Measurements from ENCODE around the gene DLEC1. TPM values are rescaled to one million over a fixed set of nuclear protein-coding genes. Genes with fewer than 3 reads are reported as not detected.
A peak's percentile ranks its signal among the peaks of the same experiment; 100 is the strongest.

Gene DLEC1
- total and polyA plus RNA-seq, 11 donors = 0.06 to 1.3 (median 0.16) TPM; not detected in 1

DNA sequence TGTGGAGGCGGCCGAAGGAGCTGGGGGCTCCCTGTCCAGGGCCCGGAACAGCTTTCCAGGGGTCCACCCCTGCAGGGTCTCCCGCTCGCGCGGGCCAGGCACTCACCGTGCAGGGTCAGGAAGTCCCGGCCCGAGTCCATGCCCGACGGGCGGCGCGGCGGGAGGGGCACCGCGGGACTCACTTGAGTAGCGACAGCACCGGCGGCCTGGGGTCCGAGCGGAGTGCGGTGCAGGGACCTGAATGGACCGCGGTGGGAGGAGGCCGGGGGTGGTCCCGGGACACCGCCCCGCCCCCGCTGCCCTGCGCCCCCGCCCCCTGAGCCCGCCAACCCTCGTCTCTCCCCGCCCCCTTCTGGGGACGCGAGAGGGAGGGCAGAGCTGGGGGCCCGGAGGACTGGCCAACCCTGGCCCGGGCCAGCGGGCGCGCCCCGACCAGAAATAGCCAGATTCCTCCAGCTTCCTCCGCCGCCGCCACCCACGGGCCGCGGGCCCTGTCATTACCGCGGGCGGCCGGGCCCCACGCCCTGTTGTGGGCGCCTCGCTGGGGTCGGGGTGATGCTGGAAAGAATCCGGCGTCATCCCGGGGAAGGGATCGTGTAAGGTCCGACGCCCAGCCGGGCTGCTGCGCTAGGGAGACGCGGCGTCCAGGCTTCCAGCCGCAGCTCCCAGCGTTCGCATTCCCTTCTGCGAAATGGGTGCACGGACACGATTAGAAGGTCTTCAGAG is 9.4 kb upstream of the DLEC1 start, which contains the start of gene PLCD1:
Gene PLCD1 (minus strand): TSS at position 243 of the 726 bp plus-strand sequence. CDS start 103 bp downstream, at position 140.
- Histone ChIP-seq H3K27me3 (peaks cover 0 to 7% (median 0%) of the 10 kb centered on the region in 9 donors), H3K9me3 (no peaks in the 10 kb centered on the region), H3K36me3 (no peaks in the 10 kb centered on the region), H3K27ac (peak within 1 kb of the TSS; percentile 51 to 90 (median 70)), H3K4me1 (peaks cover 0 to 41% (median 20%) of the 10 kb centered on the region in 12 donors), H3K4me3 (peak within 1 kb of the TSS; percentile 44 to 90 (median 72))
- peak; percentile 85 to 91 (median 86) for DNase-seq
- no peak for TF ChIP-seq CTCF (IDR thresholded peaks at IDR 0.05)
- peak in 1 of 2 donors; percentile 71 for TF ChIP-seq POLR2A (IDR thresholded peaks at IDR 0.05)
- intact Hi-C loops (cut with DNase I) = no loop called here
- 0 to 2% (median 1%) methylated on average over 17 to 75 of the region's 75 CpGs for WGBS, 4 donors
- peak in 3 of 4 donors; percentile 34 to 61 (median 51) for ATAC-seq

DNA sequence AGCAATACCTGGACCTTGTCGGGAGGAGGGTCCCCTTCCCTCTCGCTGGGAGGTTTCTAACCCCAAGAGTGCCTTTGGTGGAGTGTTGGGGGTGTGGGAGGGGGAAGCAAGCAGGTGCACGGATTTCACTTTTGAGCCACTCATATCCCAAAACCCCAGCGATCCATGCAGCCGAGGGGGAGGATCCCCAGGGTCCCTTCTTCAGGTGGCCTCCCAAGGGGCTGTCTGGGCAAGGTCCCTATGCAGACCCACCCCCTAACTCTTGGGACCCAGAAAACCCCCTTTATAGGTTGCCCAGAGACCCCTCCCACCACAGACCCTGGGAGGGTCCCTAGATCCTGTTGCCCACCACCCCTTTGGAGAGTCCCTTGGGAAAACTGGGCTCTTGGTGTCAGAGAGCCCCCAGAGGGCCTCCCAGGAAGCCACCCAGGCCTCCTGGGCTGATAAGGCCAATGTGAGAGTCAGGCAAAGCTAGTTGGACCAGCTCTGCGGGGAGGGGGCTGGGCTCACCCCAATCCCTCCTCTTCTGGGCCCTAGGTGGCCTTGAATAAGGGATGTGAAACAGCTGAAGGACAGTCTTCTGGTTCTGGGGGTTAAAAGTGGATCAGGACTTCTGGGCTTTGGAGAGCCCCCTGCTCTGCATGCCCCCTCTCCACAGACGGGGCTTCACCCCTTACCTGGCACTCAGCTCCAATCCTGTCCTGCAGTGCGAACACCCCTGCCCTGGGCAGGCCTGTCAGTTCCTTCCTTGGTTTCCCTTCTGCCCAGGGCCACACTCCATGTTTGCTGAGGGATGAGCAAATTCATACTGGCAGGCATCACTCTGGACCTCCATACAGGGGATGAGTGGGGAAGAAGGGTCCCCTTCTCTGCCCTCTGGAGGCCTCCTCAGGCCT is 8.6 kb upstream of the DLEC1 start:
- no peaks in the 10 kb centered on the region for H3K36me3 ChIP-seq
- H3K27me3 ChIP-seq = peaks cover 0 to 7% (median 0%) of the 10 kb centered on the region in 9 donors
- peak overlapping the region; percentile 51 to 90 (median 70) for H3K27ac ChIP-seq
- peak overlapping the region; percentile 44 to 90 (median 72) for H3K4me3 ChIP-seq
- TF ChIP-seq POLR2A (IDR thresholded peaks at IDR 0.05) (no peak), CTCF (IDR thresholded peaks at IDR 0.05) (no peak)
- peaks cover 0 to 38% (median 18%) of the 10 kb centered on the region in 12 donors for H3K4me1 ChIP-seq
- H3K9me3 ChIP-seq = no peaks in the 10 kb centered on the region
- intact Hi-C loops (cut with DNase I) = no loop called here
- ATAC-seq = no peak
- WGBS, 4 donors = 38 to 47% (median 44%) methylated on average over 7 to 8 of the region's 8 CpGs
- DNase-seq = peak in 1 of 5 donors; percentile 37

GRCh38 chr3:38031022-38031994 is 7.7 kb upstream of the DLEC1 start:
- no peak for TF ChIP-seq POLR2A (IDR thresholded peaks at IDR 0.05)
- no peak for TF ChIP-seq CTCF (IDR thresholded peaks at IDR 0.05)
- Histone ChIP-seq H3K4me1 (peaks cover 0 to 31% (median 12%) of the 10 kb centered on the region in 12 donors), H3K36me3 (no peaks in the 10 kb centered on the region), H3K27me3 (peaks cover 0 to 7% (median 0%) of the 10 kb centered on the region in 9 donors), H3K9me3 (no peaks in the 10 kb centered on the region), H3K4me3 (no peak overlapping the region), H3K27ac (peak overlapping the region in 1 of 12 donors; percentile 87)
- peak in 2 of 5 donors; percentile 60 to 63 for DNase-seq
- WGBS, 4 donors = 51 to 58% (median 58%) methylated on average over 4 to 9 of the region's 9 CpGs
- intact Hi-C loops (cut with DNase I) = no loop called here
- peak in 3 of 4 donors; percentile 21 to 32 (median 31) for ATAC-seq
